HEK293 (cell line): Measurements from ENCODE around the gene IL17C.

ENCODE experiments used
- HOXA7 ChIP-seq: sonication (generic); formaldehyde crosslinking; IDR thresholded peaks from 2 replicates; pipeline ENCODE4 v1.8.1; 2022; ENCODE audit warnings: missing genetic modification reagents, borderline replicate concordance
- KLF7 ChIP-seq: fragments of 450-650 bp; formaldehyde crosslinking; IDR thresholded peaks from 2 replicates; pipeline ENCODE4 v1.5.1; 2016; ENCODE audit warnings: missing biosample characterization, missing genetic modification characterization, borderline replicate concordance
- ZBTB7A ChIP-seq: fragments of 450-650 bp; formaldehyde crosslinking; IDR thresholded peaks from 2 replicates; pipeline ENCODE4 v1.5.1; 2016; ENCODE audit warnings: low read depth, missing biosample characterization, missing genetic modification characterization
- ZNF23 ChIP-seq: fragments of 450-650 bp; formaldehyde crosslinking; IDR thresholded peaks from 2 replicates; pipeline ENCODE4 v1.5.1; 2016; ENCODE audit warnings: missing biosample characterization, missing genetic modification characterization, borderline replicate concordance
- ZNF747 ChIP-seq: fragments of 450-650 bp; formaldehyde crosslinking; IDR thresholded peaks from 2 replicates; pipeline ENCODE4 v1.5.1; 2016; ENCODE audit warnings: missing biosample characterization, missing genetic modification characterization
- ZNF791 ChIP-seq: fragments of 450-650 bp; formaldehyde crosslinking; IDR thresholded peaks from 2 replicates; pipeline ENCODE4 v1.5.1; 2016; ENCODE audit warnings: missing biosample characterization, missing genetic modification characterization
- TF ChIP-seq, protein P1 (sequence below): fragments of 450-650 bp; formaldehyde crosslinking; IDR thresholded peaks from 2 replicates; pipeline ENCODE4 v1.5.1; 2016; ENCODE audit warnings: missing biosample characterization, missing genetic modification characterization
- TF ChIP-seq, protein P2 (sequence below): fragments of 450-650 bp; formaldehyde crosslinking; IDR thresholded peaks from 2 replicates; pipeline ENCODE4 v1.5.1; 2016; ENCODE audit warnings: missing biosample characterization, missing genetic modification characterization
- TF ChIP-seq, protein P3 (sequence below): fragments of 450-650 bp; formaldehyde crosslinking; IDR thresholded peaks from 2 replicates; pipeline ENCODE4 v1.5.1; 2016; ENCODE audit warnings: missing biosample characterization, missing genetic modification characterization
- TF ChIP-seq, protein P4 (sequence below): fragments of 450-650 bp; formaldehyde crosslinking; IDR thresholded peaks from 2 replicates; pipeline ENCODE4 v1.5.1; 2016; ENCODE audit warnings: missing biosample characterization, missing genetic modification characterization
- TF ChIP-seq, protein P5 (sequence below): fragments of 450-650 bp; formaldehyde crosslinking; IDR thresholded peaks from 2 replicates; pipeline ENCODE4 v1.5.1; 2017; ENCODE audit warnings: missing biosample characterization, missing genetic modification characterization

DNA sequence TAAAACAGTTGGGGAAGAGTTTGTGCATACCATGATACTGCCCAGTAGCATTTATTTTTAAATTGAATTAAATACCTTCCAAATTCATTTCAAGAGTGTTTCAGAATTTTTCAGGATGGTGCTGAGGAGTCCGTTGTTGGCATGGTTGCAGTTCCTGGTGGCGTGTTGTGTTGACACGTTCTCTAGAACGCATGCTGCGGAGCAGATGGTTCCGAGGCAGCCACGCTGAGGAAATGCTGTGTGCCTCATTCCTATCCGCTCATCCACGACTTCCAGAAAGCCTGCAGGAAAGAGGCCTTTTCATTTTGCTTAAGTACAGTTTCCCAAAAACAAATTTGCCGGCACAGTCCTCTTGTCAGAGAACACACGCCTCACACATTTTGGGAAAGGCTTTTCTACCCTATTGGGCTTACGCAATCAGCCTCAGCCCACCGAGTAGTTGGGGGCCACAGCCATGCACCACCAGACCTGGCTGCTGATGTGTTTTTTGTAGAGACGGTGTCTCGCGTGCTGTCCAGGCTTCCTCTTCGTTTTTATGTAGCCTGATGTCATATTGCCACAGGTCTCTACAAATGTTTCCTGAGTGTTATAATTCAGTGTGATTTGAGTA lies 32.1 kb upstream of the IL17C start:
- TF ChIP-seq ZNF23 (no peak), ZNF791 (tag by site-specific recombination) (no peak), ZNF747 (tag by site-specific recombination) (no peak), ZBTB7A (tag by site-specific recombination) (no peak), KLF7 (no peak), HOXA7 (CRISPR knock-in tag) (no peak)
- TF ChIP-seq, protein P1, sequence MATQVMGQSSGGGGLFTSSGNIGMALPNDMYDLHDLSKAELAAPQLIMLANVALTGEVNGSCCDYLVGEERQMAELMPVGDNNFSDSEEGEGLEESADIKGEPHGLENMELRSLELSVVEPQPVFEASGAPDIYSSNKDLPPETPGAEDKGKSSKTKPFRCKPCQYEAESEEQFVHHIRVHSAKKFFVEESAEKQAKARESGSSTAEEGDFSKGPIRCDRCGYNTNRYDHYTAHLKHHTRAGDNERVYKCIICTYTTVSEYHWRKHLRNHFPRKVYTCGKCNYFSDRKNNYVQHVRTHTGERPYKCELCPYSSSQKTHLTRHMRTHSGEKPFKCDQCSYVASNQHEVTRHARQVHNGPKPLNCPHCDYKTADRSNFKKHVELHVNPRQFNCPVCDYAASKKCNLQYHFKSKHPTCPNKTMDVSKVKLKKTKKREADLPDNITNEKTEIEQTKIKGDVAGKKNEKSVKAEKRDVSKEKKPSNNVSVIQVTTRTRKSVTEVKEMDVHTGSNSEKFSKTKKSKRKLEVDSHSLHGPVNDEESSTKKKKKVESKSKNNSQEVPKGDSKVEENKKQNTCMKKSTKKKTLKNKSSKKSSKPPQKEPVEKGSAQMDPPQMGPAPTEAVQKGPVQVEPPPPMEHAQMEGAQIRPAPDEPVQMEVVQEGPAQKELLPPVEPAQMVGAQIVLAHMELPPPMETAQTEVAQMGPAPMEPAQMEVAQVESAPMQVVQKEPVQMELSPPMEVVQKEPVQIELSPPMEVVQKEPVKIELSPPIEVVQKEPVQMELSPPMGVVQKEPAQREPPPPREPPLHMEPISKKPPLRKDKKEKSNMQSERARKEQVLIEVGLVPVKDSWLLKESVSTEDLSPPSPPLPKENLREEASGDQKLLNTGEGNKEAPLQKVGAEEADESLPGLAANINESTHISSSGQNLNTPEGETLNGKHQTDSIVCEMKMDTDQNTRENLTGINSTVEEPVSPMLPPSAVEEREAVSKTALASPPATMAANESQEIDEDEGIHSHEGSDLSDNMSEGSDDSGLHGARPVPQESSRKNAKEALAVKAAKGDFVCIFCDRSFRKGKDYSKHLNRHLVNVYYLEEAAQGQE (tag by site-specific recombination) = no peak
- TF ChIP-seq, protein P2, sequence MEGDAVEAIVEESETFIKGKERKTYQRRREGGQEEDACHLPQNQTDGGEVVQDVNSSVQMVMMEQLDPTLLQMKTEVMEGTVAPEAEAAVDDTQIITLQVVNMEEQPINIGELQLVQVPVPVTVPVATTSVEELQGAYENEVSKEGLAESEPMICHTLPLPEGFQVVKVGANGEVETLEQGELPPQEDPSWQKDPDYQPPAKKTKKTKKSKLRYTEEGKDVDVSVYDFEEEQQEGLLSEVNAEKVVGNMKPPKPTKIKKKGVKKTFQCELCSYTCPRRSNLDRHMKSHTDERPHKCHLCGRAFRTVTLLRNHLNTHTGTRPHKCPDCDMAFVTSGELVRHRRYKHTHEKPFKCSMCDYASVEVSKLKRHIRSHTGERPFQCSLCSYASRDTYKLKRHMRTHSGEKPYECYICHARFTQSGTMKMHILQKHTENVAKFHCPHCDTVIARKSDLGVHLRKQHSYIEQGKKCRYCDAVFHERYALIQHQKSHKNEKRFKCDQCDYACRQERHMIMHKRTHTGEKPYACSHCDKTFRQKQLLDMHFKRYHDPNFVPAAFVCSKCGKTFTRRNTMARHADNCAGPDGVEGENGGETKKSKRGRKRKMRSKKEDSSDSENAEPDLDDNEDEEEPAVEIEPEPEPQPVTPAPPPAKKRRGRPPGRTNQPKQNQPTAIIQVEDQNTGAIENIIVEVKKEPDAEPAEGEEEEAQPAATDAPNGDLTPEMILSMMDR (tag by site-specific recombination) = no peak
- TF ChIP-seq, protein P3, sequence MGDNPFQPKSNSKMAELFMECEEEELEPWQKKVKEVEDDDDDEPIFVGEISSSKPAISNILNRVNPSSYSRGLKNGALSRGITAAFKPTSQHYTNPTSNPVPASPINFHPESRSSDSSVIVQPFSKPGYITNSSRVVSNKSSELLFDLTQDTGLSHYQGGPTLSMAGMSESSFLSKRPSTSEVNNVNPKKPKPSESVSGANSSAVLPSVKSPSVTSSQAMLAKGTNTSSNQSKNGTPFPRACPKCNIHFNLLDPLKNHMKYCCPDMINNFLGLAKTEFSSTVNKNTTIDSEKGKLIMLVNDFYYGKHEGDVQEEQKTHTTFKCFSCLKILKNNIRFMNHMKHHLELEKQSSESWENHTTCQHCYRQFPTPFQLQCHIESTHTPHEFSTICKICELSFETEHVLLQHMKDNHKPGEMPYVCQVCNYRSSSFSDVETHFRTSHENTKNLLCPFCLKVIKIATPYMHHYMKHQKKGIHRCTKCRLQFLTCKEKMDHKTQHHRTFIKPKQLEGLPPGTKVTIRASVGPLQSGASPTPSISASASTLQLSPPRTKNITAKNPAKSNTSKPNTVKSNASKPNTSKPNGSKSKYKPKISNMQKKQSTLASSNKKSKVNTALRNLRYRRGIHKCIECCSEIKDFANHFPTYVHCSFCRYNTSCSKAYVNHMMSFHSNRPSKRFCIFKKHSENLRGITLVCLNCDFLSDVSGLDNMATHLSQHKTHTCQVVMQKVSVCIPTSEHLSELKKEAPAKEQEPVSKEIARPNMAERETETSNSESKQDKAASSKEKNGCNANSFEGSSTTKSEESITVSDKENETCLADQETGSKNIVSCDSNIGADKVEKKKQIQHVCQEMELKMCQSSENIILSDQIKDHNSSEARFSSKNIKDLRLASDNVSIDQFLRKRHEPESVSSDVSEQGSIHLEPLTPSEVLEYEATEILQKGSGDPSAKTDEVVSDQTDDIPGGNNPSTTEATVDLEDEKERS (tag by site-specific recombination) = no peak
- TF ChIP-seq, protein P4, sequence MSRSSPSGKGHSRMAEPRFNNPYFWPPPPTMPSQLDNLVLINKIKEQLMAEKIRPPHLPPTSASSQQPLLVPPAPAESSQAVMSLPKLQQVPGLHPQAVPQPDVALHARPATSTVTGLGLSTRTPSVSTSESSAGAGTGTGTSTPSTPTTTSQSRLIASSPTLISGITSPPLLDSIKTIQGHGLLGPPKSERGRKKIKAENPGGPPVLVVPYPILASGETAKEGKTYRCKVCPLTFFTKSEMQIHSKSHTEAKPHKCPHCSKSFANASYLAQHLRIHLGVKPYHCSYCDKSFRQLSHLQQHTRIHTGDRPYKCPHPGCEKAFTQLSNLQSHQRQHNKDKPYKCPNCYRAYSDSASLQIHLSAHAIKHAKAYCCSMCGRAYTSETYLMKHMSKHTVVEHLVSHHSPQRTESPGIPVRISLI = no peak
- TF ChIP-seq, protein P5, sequence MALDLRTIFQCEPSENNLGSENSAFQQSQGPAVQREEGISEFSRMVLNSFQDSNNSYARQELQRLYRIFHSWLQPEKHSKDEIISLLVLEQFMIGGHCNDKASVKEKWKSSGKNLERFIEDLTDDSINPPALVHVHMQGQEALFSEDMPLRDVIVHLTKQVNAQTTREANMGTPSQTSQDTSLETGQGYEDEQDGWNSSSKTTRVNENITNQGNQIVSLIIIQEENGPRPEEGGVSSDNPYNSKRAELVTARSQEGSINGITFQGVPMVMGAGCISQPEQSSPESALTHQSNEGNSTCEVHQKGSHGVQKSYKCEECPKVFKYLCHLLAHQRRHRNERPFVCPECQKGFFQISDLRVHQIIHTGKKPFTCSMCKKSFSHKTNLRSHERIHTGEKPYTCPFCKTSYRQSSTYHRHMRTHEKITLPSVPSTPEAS = no peak
